ENCODE results near the gene PRR14L.

Gene PRR14L

GRCh38 chr22:31637891-31638618, 111.9 kb downstream of the PRR14L start:
- DNase-seq: peak; percentile 26

GRCh38 chr22:31637447-31637890, 112.5 kb downstream of the PRR14L start:
- DNase-seq: no peak

- DNase-seq: no peak
These were observed 114.2 kb downstream of the PRR14L start for GRCh38 chr22:31635638-31636306.

- DNase-seq: no peak
These were observed 118.5 kb downstream of the PRR14L start for GRCh38 chr22:31631436-31631835.

Data from CD4-positive, alpha-beta T cell treated with Interleukin-17A for 1 hour (primary cell).